Nephron (organoid): ENCODE data around the gene SLC35F1.
"Not testable (repeated sequence)": the region's sequence is repeated elsewhere in the genome, so short reads cannot be mapped to it uniquely, and the experiment has no call there.

Source experiments
- H3K27ac Mint-ChIP-seq, 3 experiments: 2 replicates each; pipeline ENCODE4 v1.8.0; 2020; ENCODE audit warnings: mixed read lengths in 3 of 3, mild to moderate bottlenecking in 2 of 3, moderate library complexity in 1 of 3
- H3K27me3 Mint-ChIP-seq: 2 replicates; pipeline ENCODE4 v1.8.0; 2021; ENCODE audit warnings: low read depth, mild to moderate bottlenecking, moderate library complexity, mixed read lengths
- H3K36me3 Mint-ChIP-seq: 2 replicates; pipeline ENCODE4 v1.8.0; 2020; ENCODE audit warnings: low read depth, mixed read lengths
- H3K4me1 Mint-ChIP-seq: 2 replicates; pipeline ENCODE4 v1.8.0; 2020; ENCODE audit warnings: mixed read lengths
- H3K4me3 Mint-ChIP-seq, 3 experiments: 2 replicates each; pipeline ENCODE4 v1.8.0; 2020; ENCODE audit warnings: mild to moderate bottlenecking in 3 of 3, mixed read lengths in 3 of 3, moderate library complexity in 2 of 3
- H3K9me3 Mint-ChIP-seq: 2 replicates; pipeline ENCODE4 v1.8.0; 2020; ENCODE audit warnings: mixed read lengths
- CTCF ChIP-seq, 3 experiments: fragments of 200-600 bp; sonication (generic); IDR thresholded peaks; one replicate each; pipeline ENCODE4 v1.5.0; 2021; ENCODE audit warnings: antibody characterized with exemption in 3 of 3; ENCODE audit not compliant: unreplicated experiment in 3 of 3

The SLC35F1 gene

GRCh38 chr6:117961301-117961700, 54.2 kb downstream of the SLC35F1 start:
- H3K27ac Mint-ChIP-seq, result no peak overlapping the region
- no peaks in the 10 kb centered on the region for H3K27me3 Mint-ChIP-seq
- H3K36me3 Mint-ChIP-seq, result peaks cover 2% of the 10 kb centered on the region
- TF ChIP-seq CTCF (IDR thresholded peaks at IDR 0.05; ENCODE audit: unreplicated experiment in 3 of 3), result no peak
- peaks cover 13% of the 10 kb centered on the region for H3K9me3 Mint-ChIP-seq
- H3K4me1 Mint-ChIP-seq, result no peaks in the 10 kb centered on the region
- H3K4me3 Mint-ChIP-seq, result no peak overlapping the region

- not testable (repeated sequence) for H3K36me3 Mint-ChIP-seq, H3K4me3 Mint-ChIP-seq, H3K27ac Mint-ChIP-seq, H3K4me1 Mint-ChIP-seq, H3K27me3 Mint-ChIP-seq
- peaks cover 20% of the 10 kb centered on the region for H3K9me3 Mint-ChIP-seq
These were observed 58.7 kb downstream of the SLC35F1 start for GRCh38 chr6:117965763-117966162.

GRCh38 chr6:117971637-117972036, 64.6 kb downstream of the SLC35F1 start:
- Mint-ChIP-seq H3K4me3 (no peak overlapping the region), H3K9me3 (peaks cover 13% of the 10 kb centered on the region), H3K27me3 (no peaks in the 10 kb centered on the region), H3K27ac (no peak overlapping the region), H3K4me1 (no peaks in the 10 kb centered on the region), H3K36me3 (peaks cover 4% of the 10 kb centered on the region)
- no peak for TF ChIP-seq CTCF (IDR thresholded peaks at IDR 0.05; ENCODE audit: unreplicated experiment in 3 of 3)

GRCh38 chr6:117974914-117975627, 68.0 kb downstream of the SLC35F1 start:
- H3K4me3 Mint-ChIP-seq, result no peak overlapping the region
- no peaks in the 10 kb centered on the region for H3K27me3 Mint-ChIP-seq
- H3K9me3 Mint-ChIP-seq, result peaks cover 10% of the 10 kb centered on the region
- H3K27ac Mint-ChIP-seq, result no peak overlapping the region
- H3K4me1 Mint-ChIP-seq, result no peaks in the 10 kb centered on the region
- no peak for TF ChIP-seq CTCF (IDR thresholded peaks at IDR 0.05; ENCODE audit: unreplicated experiment in 3 of 3)
- H3K36me3 Mint-ChIP-seq, result peaks cover 3% of the 10 kb centered on the region

GRCh38 chr6:117976030-117976651, 69.1 kb downstream of the SLC35F1 start:
- Mint-ChIP-seq H3K4me3 (no peak overlapping the region), H3K27ac (no peak overlapping the region), H3K27me3 (no peaks in the 10 kb centered on the region), H3K4me1 (no peaks in the 10 kb centered on the region), H3K9me3 (peaks cover 7% of the 10 kb centered on the region), H3K36me3 (peaks cover 3% of the 10 kb centered on the region)
- TF ChIP-seq CTCF (IDR thresholded peaks at IDR 0.05; ENCODE audit: unreplicated experiment in 3 of 3), result peak; percentile 68 to 78 (median 71)

GRCh38 chr6:117985916-117986315, 78.9 kb downstream of the SLC35F1 start:
- H3K27me3 Mint-ChIP-seq, result no peaks in the 10 kb centered on the region
- H3K4me3 Mint-ChIP-seq, result no peak overlapping the region
- no peak for TF ChIP-seq CTCF (IDR thresholded peaks at IDR 0.05; ENCODE audit: unreplicated experiment in 3 of 3)
- H3K27ac Mint-ChIP-seq, result peak overlapping the region in 2 of 3 experiments; percentile 13 to 32
- H3K9me3 Mint-ChIP-seq, result no peaks in the 10 kb centered on the region
- H3K36me3 Mint-ChIP-seq, result no peaks in the 10 kb centered on the region
- no peaks in the 10 kb centered on the region for H3K4me1 Mint-ChIP-seq
